ENCODE measurements around the gene TRIM66.
A peak's percentile ranks its signal among the peaks of the same experiment; 100 is the strongest.

TRIM66 gene

DNA sequence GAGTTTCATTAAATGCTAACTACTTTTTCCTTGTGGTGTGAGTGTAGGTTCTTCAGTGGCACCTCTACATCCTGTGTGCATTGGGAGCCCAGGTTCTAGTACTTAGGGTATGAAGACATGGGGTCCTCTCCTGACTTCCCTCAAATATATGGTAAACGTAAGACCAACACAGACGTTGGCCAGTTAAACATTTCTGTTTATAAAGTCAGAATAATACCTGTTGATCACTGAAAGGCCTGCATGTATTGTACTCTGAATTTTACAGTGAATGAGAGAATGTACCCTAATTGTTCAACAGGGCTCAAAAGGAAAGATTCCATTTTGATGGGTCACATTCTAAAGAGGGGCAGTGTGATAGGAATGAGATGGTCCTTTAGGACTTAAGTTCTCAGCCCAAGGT is 3.4 kb upstream of the TRIM66 start:
- Histone ChIP-seq H3K4me3 (ENCODE audit: low read depth, low read length) (no peak overlapping the region), H4K91ac (ENCODE audit: low read depth, low read length) (no peak overlapping the region), H2BK5ac (ENCODE audit: low read depth, low read length, poor library complexity) (no peak overlapping the region), H3K4me2 (ENCODE audit: low read length) (no peak overlapping the region), H3K9me3 (ENCODE audit: insufficient read depth, low read depth, low read length) (no peaks in the 10 kb centered on the region), H3K4ac (ENCODE audit: low read depth, low read length) (no peak overlapping the region), H2AFZ (ENCODE audit: insufficient read depth, low read length, poor library complexity) (no peak overlapping the region), H3K27me3 (ENCODE audit: insufficient read depth, low read length) (no peaks in the 10 kb centered on the region), H3K79me1 (ENCODE audit: low read length) (peaks cover 18% of the 10 kb centered on the region), H3K9ac (ENCODE audit: low read length) (no peak overlapping the region), H3K27ac (ENCODE audit: low read depth, low read length) (no peak overlapping the region), H2BK12ac (ENCODE audit: low read length) (no peak overlapping the region), H2AK5ac (ENCODE audit: low read length) (no peak overlapping the region), H3K14ac (ENCODE audit: low read length) (no peak overlapping the region), H3K36me3 (ENCODE audit: control insufficient read depth in 1 of 2, insufficient read depth in 2 of 2, low read length in 2 of 2) (peaks cover 15 to 27% of the 10 kb centered on the region in 2 experiments), H3K4me1 (ENCODE audit: control insufficient read depth in 1 of 2, insufficient read depth in 2 of 2, low read length in 2 of 2) (peaks cover 8 to 9% of the 10 kb centered on the region in 2 experiments), H3K18ac (ENCODE audit: low read length) (no peak overlapping the region), H4K8ac (ENCODE audit: low read depth, low read length) (no peak overlapping the region), H4K12ac (ENCODE audit: low read depth, low read length) (no peak overlapping the region), H3K23ac (ENCODE audit: low read length) (no peak overlapping the region), H3K79me2 (ENCODE audit: control insufficient read depth, insufficient read depth, low read length, poor library complexity) (peaks cover 20% of the 10 kb centered on the region), H2BK120ac (ENCODE audit: insufficient read depth, low read length, poor library complexity) (no peak overlapping the region)
- DNase-seq, result no peak
- WGBS (ENCODE audit: extremely low coverage, insufficient coverage, insufficient read length), result no CpG with 5 or more reads among the region's 2 CpGs

DNA sequence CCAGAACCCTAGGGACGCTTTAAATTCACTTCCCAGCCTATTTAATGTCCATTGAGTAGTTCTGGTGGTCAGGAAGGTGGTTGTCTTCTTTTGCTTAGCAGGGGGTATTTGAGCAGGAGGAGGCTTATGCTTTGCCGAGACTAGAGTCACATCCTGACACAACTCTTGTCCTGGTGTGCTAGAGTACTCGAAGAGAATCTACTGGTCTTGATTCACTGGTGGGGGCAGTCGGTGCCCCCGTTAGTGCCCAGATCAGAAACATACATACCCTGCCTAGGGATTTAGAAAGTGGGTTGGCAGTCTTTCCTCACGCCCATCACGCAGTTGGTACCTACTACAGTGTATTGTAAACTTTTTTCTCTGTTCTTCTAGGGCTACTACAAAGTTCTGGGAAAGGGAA is 2.8 kb upstream of the TRIM66 start:
- Histone ChIP-seq H3K4me1 (ENCODE audit: control insufficient read depth in 1 of 2, insufficient read depth in 2 of 2, low read length in 2 of 2) (peaks cover 8 to 9% of the 10 kb centered on the region in 2 experiments), H2BK5ac (ENCODE audit: low read depth, low read length, poor library complexity) (no peak overlapping the region), H3K23ac (ENCODE audit: low read length) (no peak overlapping the region), H3K4me2 (ENCODE audit: low read length) (no peak overlapping the region), H3K4me3 (ENCODE audit: low read depth, low read length) (no peak overlapping the region), H4K8ac (ENCODE audit: low read depth, low read length) (no peak overlapping the region), H3K79me2 (ENCODE audit: control insufficient read depth, insufficient read depth, low read length, poor library complexity) (peaks cover 20% of the 10 kb centered on the region), H3K79me1 (ENCODE audit: low read length) (peaks cover 18% of the 10 kb centered on the region), H3K9ac (ENCODE audit: low read length) (no peak overlapping the region), H4K91ac (ENCODE audit: low read depth, low read length) (no peak overlapping the region), H4K12ac (ENCODE audit: low read depth, low read length) (no peak overlapping the region), H3K27ac (ENCODE audit: low read depth, low read length) (no peak overlapping the region), H3K27me3 (ENCODE audit: insufficient read depth, low read length) (no peaks in the 10 kb centered on the region), H3K14ac (ENCODE audit: low read length) (no peak overlapping the region), H3K4ac (ENCODE audit: low read depth, low read length) (no peak overlapping the region), H3K36me3 (ENCODE audit: control insufficient read depth in 1 of 2, insufficient read depth in 2 of 2, low read length in 2 of 2) (peaks cover 15 to 27% of the 10 kb centered on the region in 2 experiments), H2BK12ac (ENCODE audit: low read length) (no peak overlapping the region), H2AK5ac (ENCODE audit: low read length) (no peak overlapping the region), H2AFZ (ENCODE audit: insufficient read depth, low read length, poor library complexity) (no peak overlapping the region), H2BK120ac (ENCODE audit: insufficient read depth, low read length, poor library complexity) (no peak overlapping the region), H3K18ac (ENCODE audit: low read length) (no peak overlapping the region), H3K9me3 (ENCODE audit: insufficient read depth, low read depth, low read length) (no peaks in the 10 kb centered on the region)
- DNase-seq, result no peak
- WGBS (ENCODE audit: extremely low coverage, insufficient coverage, insufficient read length), result no CpG with 5 or more reads among the region's 7 CpGs

DNA sequence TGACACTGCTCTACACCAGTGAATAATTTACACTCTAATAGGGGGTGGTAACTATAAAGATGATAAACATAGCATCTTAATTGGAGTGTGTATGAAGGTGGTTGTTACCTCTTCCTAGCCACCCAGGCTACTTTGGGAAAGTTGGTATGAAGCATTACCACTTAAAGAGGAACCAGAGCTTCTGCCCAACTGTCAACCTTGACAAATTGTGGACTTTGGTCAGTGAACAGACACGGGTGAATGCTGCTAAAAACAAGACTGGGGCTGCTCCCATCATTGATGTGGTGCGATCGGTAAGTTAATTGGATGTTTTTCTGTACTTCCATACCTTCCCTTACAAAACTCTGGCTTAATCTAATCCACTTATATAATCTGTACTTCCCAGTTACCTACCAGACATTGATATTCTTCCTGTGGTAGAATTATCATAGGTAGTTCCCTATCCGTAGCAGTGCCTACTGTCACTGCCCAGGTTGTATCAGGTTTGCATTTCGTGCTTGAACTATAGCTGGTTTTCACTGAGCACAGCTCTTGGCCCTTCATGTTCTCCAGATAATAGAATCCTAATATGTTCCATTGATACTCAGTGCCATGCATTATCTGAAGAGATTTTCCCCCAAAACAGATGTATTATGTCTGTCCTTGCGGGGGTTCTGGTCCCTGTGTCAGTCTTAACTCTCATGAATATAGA is 2.3 kb upstream of the TRIM66 start:
- Histone ChIP-seq H3K79me2 (ENCODE audit: control insufficient read depth, insufficient read depth, low read length, poor library complexity) (peaks cover 20% of the 10 kb centered on the region), H3K27ac (ENCODE audit: low read depth, low read length) (no peak overlapping the region), H3K4ac (ENCODE audit: low read depth, low read length) (peak overlapping the region; percentile 22), H3K9me3 (ENCODE audit: insufficient read depth, low read depth, low read length) (no peaks in the 10 kb centered on the region), H3K4me3 (ENCODE audit: low read depth, low read length) (no peak overlapping the region), H3K4me2 (ENCODE audit: low read length) (no peak overlapping the region), H3K4me1 (ENCODE audit: control insufficient read depth in 1 of 2, insufficient read depth in 2 of 2, low read length in 2 of 2) (peaks cover 8 to 9% of the 10 kb centered on the region in 2 experiments), H3K9ac (ENCODE audit: low read length) (no peak overlapping the region), H3K23ac (ENCODE audit: low read length) (no peak overlapping the region), H2AK5ac (ENCODE audit: low read length) (no peak overlapping the region), H3K36me3 (ENCODE audit: control insufficient read depth in 1 of 2, insufficient read depth in 2 of 2, low read length in 2 of 2) (peaks cover 15 to 27% of the 10 kb centered on the region in 2 experiments), H4K91ac (ENCODE audit: low read depth, low read length) (no peak overlapping the region), H3K18ac (ENCODE audit: low read length) (no peak overlapping the region), H2BK5ac (ENCODE audit: low read depth, low read length, poor library complexity) (no peak overlapping the region), H4K8ac (ENCODE audit: low read depth, low read length) (no peak overlapping the region), H4K12ac (ENCODE audit: low read depth, low read length) (no peak overlapping the region), H3K14ac (ENCODE audit: low read length) (no peak overlapping the region), H2BK12ac (ENCODE audit: low read length) (no peak overlapping the region), H3K27me3 (ENCODE audit: insufficient read depth, low read length) (no peaks in the 10 kb centered on the region), H2AFZ (ENCODE audit: insufficient read depth, low read length, poor library complexity) (no peak overlapping the region), H2BK120ac (ENCODE audit: insufficient read depth, low read length, poor library complexity) (no peak overlapping the region), H3K79me1 (ENCODE audit: low read length) (peaks cover 18% of the 10 kb centered on the region)
- DNase-seq, result no peak
- WGBS (ENCODE audit: extremely low coverage, insufficient coverage, insufficient read length), result no CpG with 5 or more reads among the region's 6 CpGs

DNA sequence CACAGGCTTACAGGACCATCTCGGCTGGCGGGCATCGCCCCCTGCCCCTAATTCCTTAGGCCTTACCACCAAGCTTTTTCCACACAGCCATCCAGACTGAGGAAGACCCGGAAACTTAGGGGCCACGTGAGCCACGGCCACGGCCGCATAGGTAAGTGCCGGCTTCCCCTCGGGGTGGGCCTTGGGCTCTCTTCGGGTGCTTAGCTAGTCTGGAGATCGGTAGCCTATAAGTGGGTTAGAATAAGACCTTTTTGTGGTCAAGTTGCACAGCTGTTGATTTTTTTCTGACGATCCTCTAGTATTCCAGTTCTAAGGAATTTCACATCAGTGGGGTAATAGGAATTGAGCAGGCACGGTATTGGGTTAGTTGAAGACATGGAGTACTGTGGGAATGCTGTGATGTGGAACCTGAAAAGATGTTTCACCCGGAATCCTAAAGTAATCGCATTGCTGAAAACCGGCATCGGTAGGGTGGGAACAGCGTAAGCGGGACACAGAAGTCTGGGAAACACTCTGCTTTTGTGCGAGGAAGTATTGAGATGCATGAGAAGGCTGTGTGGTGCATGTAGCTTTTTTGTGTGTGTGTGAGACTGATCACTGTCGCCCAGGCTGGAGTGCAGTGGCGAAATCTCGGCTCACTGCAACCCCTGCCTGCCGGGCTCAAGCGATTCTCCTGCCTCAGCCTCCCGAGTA is 796 bp upstream of the TRIM66 start:
- Histone ChIP-seq H4K8ac (ENCODE audit: low read depth, low read length) (peak overlapping the region; percentile 88), H3K23ac (ENCODE audit: low read length) (peak overlapping the region; percentile 3), H4K12ac (ENCODE audit: low read depth, low read length) (peak overlapping the region; percentile 81), H3K4me1 (ENCODE audit: control insufficient read depth in 1 of 2, insufficient read depth in 2 of 2, low read length in 2 of 2) (peaks cover 7 to 9% of the 10 kb centered on the region in 2 experiments), H3K9ac (ENCODE audit: low read length) (peak overlapping the region; percentile 100), H4K91ac (ENCODE audit: low read depth, low read length) (peak overlapping the region; percentile 94), H2BK12ac (ENCODE audit: low read length) (no peak overlapping the region), H2BK5ac (ENCODE audit: low read depth, low read length, poor library complexity) (peak overlapping the region; percentile 77), H3K4me3 (ENCODE audit: low read depth, low read length) (peak overlapping the region; percentile 92), H3K27ac (ENCODE audit: low read depth, low read length) (peak overlapping the region; percentile 82), H3K9me3 (ENCODE audit: insufficient read depth, low read depth, low read length) (no peaks in the 10 kb centered on the region), H3K18ac (ENCODE audit: low read length) (peak overlapping the region; percentile 88), H2AFZ (ENCODE audit: insufficient read depth, low read length, poor library complexity) (peak overlapping the region; percentile 38), H3K36me3 (ENCODE audit: control insufficient read depth in 1 of 2, insufficient read depth in 2 of 2, low read length in 2 of 2) (peaks cover 15 to 30% of the 10 kb centered on the region in 2 experiments), H3K79me2 (ENCODE audit: control insufficient read depth, insufficient read depth, low read length, poor library complexity) (peaks cover 18% of the 10 kb centered on the region), H2AK5ac (ENCODE audit: low read length) (peak overlapping the region; percentile 91), H2BK120ac (ENCODE audit: insufficient read depth, low read length, poor library complexity) (peak overlapping the region; percentile 75), H3K4me2 (ENCODE audit: low read length) (peak overlapping the region; percentile 74), H3K27me3 (ENCODE audit: insufficient read depth, low read length) (no peaks in the 10 kb centered on the region), H3K4ac (ENCODE audit: low read depth, low read length) (peak overlapping the region; percentile 85), H3K79me1 (ENCODE audit: low read length) (peaks cover 14% of the 10 kb centered on the region), H3K14ac (ENCODE audit: low read length) (peak overlapping the region; percentile 90)
- no CpG with 5 or more reads among the region's 27 CpGs for WGBS (ENCODE audit: extremely low coverage, insufficient coverage, insufficient read length)
- DNase-seq, result peak; percentile 5 to 18

Data from trophoblast cell (in vitro differentiated cells and primary cell).